NCI-H1436 treated with DMSO at 0.1 percent for 48 hours (cell line): ENCODE measurements around the gene CMTM8.

ENCODE experiments used
- DNase-seq: peaks from one replicate; lab custom pipeline; 2025; lab: John Stamatoyannopoulos, UW

CMTM8 gene

DNA sequence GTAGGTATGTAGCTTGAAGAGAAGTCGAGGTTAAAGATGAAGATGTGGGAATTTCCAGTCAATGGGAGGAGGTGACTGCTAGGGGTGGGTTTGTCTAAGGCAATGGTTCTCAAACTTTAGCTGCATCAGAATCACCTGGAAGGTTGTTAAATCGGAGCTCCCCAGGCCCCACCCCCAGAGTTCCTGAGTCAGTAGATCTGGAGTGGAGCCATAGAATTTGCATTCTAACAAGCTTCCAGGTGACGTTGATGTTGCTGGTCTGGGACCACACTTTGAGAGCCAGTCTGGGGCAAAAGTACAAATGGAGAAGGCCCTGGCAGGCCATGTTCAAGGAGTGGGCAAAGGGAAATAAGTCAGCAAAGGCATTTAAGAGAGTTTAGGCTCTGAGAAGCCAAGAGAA is 69.1 kb downstream of the CMTM8 start:
- no peak for DNase-seq

DNA sequence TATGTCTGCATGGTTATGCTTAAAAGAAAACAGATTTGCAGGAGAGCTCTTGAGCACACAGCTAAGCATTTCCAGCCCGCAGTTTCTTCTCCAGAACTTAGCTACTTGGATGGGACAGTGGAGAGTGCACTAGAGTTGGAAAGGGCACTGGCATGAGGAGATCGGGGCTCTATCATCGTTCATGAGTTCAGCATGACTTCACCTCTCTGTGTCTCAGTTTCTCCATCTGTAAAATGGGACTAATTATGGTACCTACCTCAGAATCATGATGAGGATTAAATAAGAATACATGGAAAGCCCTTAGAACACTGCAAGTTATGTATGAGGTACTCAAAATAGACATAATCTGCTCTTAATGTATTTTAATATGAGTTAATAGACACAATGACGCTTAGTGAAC is 69.9 kb downstream of the CMTM8 start:
- DNase-seq = no peak

GRCh38 chr3:32309654-32310242 is 71.3 kb downstream of the CMTM8 start:
- DNase-seq = no peak

- no peak for DNase-seq
These were observed 71.9 kb downstream of the CMTM8 start for GRCh38 chr3:32310336-32310735.

- no peak for DNase-seq
These were observed 72.7 kb downstream of the CMTM8 start for GRCh38 chr3:32310918-32311839.

- no peak for DNase-seq
These were observed 73.8 kb downstream of the CMTM8 start for GRCh38 chr3:32312251-32312650.

DNA sequence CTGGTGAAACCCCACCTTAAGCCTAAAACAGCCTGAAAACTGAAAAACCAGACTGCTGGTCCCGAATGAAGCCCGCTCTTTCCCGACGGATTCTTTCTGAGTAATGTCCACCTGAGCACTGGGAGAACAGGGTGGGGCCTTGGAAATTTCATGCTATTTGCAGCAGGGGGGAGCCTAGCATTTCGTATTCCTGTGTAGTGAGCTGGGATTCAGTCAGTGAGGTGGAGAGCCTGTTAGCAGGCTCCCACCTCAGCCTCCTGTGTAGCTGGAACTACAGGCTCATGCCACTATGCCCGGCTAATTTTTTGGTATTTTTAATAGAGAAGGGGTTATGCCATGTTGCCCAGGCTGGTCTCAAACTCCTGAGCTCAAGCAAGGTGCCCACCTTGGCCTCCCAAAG is 74.7 kb downstream of the CMTM8 start:
- DNase-seq = no peak

DNA sequence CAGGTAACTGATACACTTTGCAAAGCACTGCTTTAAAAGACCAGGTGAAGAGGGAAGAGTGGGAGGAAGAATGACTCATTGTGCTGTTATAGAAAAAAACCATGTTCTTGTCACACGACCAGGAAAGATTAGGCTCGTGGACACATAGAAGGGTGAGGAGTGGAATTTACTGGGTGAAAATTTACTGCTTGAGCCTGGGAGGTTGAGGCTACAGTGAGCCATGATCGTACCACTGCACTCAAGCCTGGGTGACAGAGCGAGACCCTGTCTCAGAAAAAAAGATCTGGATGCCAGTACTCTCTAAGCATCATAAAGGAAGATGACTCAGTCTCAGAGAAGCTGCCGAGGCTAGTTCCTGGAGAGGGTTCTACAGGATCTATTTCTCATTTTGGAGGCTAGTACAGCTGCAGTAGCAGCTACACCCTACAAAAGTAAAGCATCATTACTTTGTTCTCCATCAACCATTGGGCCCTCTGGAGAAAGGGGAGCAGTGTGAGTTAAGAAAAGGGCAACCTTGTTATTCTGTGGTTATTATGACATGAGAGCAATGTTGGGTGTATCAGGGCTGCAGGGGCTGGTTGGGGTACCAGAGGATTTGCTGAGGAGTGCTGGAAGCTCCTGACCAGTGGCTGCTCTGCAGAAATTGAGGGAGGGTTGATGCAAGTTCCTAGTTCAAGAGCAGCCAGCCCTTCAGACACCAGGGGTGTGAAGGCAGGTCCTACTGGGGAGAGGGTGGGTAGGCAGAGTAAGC is 75.4 kb downstream of the CMTM8 start:
- no peak for DNase-seq

GRCh38 chr3:32315441-32315840 is 77.0 kb downstream of the CMTM8 start:
- DNase-seq = no peak

DNA sequence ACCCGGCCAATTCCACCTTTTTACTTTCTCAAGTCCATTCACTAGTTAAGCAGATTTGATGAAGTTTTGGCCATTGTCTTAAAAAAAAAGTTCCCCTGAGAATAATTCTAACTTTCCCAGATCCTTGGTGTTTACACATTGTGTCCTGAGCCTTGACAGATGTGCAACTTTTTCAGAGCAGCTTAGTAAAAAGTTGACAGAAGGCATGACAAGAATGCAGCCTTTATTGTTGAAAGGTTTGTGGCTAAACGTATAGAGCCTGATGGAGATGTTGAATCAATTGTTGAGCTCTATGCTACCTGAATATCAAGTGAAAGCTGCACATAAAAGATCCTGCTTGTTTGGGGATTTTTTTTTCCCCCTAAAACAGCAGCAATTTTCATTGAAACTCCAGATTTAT is 77.8 kb downstream of the CMTM8 start:
- no peak for DNase-seq

- DNase-seq = no peak
These were observed 78.5 kb downstream of the CMTM8 start for GRCh38 chr3:32316976-32317375.

DNA sequence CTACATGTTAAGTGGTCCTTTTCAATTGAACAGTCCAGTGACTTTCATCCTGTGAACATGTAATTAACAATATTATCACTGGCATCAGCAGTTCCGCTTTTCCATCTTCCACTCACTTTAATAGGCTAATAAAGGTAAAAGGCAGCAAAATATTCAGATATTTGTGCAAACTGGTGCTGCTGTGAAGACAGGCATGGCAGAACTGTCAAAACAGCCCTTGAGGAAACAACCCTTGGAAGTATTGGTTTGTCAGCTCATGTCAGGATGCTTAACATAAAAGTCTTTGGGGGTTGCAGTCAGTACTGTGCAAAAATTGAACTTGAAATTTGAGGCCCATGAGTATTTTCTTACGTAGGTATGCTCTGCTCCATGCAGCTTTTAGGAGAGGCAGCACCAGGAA is 81.1 kb downstream of the CMTM8 start:
- DNase-seq = no peak

DNA sequence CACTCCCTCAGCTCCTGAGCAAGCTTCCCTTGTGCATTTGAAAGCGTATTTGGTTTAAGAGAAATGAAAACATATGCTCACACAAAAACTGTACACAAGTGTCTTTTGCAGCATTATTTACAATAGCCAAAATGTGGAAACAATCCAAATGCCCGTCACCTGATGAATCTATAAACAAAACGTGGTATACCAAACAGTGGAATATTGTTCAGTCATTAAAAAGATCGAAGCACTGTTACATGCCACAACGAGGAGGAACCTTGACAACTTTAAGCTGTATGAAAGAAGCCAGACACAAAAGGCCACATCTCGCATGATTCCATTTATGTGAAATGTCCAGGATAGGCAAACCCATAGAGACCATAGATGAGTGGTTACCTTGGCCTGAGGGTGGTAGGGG is 81.6 kb downstream of the CMTM8 start:
- no peak for DNase-seq

- no peak for DNase-seq
These were observed 82.8 kb downstream of the CMTM8 start for GRCh38 chr3:32321095-32321790.

DNA sequence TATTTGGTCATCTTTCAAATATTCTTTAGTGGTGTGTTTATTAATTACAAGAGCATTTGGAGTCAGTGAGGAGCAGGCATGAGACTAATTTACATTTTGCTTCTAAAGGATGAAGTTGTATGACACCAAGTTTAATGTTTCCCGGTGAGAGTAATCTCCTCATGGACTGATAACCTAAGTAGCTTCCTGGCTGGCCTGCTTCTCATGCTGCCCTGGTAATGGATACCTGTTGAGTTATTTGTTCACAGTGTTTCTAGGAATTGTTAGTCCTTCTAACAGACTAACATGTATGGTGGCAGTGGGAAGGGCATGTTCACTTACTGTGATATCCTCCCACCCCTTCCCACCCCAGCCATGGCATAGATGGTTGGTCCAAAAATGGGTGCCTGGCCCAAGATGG is 83.8 kb downstream of the CMTM8 start:
- no peak for DNase-seq

DNA sequence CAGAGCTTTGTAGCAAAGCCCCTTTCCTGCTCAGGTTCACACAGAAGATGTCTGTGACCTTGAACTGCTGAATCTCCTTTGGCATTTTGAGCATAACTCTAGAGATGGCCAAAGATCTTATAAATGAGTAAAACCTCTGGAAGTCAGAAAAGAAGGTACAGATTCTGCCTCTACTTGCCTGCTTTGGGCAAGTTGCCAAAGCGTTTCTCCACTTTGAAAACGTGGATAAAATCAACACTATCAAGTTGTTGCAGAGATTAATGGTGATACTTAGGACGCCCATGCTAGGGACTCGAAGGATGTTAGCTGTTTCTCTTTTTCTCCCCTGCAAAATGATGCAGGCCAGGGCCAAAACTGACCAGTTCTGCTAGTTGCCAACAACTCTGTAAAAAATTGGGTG is 85.1 kb downstream of the CMTM8 start:
- no peak for DNase-seq

DNA sequence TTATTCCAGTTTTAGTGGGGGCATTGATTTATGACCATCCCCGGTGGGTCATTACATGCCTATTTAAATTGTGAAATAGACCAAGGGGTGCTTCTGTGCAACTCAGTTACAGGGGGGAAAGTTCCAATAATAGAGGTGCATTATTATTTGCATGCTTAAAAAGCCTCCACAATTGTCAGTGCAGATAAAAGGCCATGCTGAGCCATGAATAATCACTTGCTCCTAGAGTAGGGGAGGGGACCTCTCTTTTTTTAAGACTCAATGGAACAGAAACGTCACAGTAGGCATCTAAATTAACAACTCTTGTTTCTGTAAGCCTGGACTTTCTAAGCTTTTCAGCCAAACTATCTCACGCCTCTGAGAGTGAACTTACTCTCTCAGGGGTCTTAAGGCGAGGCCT is 86.7 kb downstream of the CMTM8 start:
- no peak for DNase-seq

DNA sequence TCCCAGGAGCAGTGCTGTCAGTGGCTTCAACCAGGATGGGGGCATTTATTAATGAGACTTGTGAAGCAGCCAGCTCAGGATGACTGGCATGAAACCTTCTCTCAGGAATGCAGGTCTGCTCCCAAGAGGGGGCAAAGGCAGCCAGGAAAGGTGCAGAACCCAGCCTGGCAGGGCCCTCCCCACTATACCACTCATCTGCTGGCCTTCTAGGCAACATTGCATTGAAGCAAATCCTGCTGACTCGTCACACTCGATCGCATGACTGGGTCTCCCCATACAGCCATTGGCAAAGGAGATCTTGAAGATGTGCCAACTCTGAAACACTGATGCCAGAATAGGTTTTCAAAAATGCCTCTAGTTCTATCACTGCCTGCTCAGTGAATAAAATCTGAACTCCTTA is 87.4 kb downstream of the CMTM8 start:
- no peak for DNase-seq

GRCh38 chr3:32326795-32327194 is 88.3 kb downstream of the CMTM8 start:
- no peak for DNase-seq

- no peak for DNase-seq
These were observed 96.2 kb downstream of the CMTM8 start for GRCh38 chr3:32334675-32335074.

GRCh38 chr3:32335365-32336112 is 97.1 kb downstream of the CMTM8 start:
- no peak for DNase-seq

DNA sequence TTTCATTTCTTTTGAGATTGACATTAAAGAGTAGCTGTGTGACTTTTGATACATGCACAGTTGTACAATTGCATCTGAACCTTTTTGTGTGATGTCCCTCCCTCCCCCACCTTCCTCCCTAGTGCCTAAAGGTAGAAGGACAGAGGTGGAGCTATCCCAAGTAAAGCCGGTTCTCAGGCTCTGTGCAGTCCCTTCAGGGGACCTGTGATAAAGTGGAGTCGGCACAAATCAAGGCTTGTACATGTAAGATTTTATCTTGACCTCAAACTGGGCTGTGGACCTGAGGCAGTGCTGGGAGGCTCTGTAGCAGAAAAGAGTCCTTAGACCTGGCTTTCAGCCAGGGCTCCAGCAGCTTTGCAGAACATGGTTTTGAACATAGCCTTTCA is 97.6 kb downstream of the CMTM8 start:
- no peak for DNase-seq
